Loucy (cell line): ENCODE data around the gene SSBP3.

ENCODE experiments used
- EZH2phosphoT487 ChIP-seq: fragments of 200-600 bp; IDR thresholded peaks from 2 replicates; pipeline ENCODE4 v1.6.1; 2018; ENCODE audit warnings: antibody characterized with exemption, mild to moderate bottlenecking, moderate library complexity, borderline replicate concordance
- TF ChIP-seq, protein P1 (sequence below): fragments of 200-600 bp; sonication (generic); conservative IDR thresholded peaks from 2 replicates; pipeline ENCODE4 v1.5.1; 2014; ENCODE audit warnings: mild to moderate bottlenecking, antibody characterized with exemption, low read length

DNA sequence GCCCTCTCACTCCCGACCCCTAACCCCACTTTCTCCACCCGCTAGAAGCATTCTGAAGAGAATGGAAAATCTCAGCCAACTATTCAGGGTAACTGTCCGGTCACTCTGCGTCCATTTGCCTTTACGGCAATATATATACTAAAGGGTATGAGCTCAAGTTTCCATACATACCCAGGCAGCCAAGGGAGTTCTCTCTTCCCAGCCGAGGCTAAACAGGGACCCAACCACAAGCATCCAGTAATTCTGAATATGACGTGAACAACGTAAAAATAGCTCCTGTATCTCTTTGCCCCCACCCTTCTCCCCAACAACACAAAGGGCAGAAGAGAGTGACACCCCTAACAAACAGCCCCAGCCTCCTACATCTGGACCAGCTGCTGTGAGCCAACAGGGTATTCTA is 67.7 kb downstream of the SSBP3 start:
- TF ChIP-seq, protein P1, sequence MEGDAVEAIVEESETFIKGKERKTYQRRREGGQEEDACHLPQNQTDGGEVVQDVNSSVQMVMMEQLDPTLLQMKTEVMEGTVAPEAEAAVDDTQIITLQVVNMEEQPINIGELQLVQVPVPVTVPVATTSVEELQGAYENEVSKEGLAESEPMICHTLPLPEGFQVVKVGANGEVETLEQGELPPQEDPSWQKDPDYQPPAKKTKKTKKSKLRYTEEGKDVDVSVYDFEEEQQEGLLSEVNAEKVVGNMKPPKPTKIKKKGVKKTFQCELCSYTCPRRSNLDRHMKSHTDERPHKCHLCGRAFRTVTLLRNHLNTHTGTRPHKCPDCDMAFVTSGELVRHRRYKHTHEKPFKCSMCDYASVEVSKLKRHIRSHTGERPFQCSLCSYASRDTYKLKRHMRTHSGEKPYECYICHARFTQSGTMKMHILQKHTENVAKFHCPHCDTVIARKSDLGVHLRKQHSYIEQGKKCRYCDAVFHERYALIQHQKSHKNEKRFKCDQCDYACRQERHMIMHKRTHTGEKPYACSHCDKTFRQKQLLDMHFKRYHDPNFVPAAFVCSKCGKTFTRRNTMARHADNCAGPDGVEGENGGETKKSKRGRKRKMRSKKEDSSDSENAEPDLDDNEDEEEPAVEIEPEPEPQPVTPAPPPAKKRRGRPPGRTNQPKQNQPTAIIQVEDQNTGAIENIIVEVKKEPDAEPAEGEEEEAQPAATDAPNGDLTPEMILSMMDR: no peak
- no peak for TF ChIP-seq EZH2phosphoT487
